ENCODE results near the gene CCDC154.
"Not testable (repeated sequence)": the region's sequence is repeated elsewhere in the genome, so short reads cannot be mapped to it uniquely, and the experiment has no call there.

CCDC154 gene

DNA sequence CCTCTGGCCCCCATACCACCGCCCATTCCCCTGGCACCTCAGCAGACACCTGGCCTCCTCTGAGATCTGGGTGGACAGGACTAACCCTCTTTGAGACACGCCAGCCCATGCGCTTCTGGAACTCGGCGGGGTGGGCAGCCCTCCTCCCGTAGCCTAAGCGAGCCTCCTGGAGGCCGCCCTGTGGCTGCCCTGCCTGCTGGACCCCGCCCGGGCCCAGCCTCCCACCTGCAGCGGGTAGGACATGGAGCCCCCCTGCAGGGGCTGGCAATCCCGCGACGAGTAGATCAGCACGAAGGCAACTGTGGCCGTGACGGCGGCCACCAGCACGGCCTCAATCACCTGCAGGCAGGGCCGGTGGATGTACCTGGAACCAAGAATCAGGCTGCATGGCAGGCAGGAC lies 8.2 kb upstream of the CCDC154 start:
- no peak for DNase-seq

- DNase-seq, result no peak
These were observed 7.5 kb upstream of the CCDC154 start for GRCh38 chr16:1451702-1452392.

DNA sequence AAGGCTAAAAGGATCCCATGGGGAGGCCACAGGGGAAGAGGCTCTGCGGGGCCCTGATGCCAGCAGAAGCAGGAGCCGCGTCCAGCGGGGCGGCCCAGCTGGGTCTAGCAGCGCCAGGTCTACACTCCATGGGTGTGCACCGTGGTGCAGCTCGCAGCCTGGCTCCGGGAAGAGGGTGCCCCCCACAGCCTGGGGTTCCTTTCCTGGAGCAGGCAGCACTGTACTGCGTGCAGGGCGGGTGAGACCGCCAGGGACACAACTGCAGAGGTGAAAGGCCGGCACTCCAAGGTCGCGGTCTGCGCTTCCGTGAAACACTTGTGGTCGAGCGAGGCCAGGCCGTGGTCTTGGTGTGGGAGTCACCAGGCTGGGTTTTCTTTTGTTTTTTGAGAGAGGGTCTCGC lies 6.5 kb upstream of the CCDC154 start:
- DNase-seq, result no peak

DNA sequence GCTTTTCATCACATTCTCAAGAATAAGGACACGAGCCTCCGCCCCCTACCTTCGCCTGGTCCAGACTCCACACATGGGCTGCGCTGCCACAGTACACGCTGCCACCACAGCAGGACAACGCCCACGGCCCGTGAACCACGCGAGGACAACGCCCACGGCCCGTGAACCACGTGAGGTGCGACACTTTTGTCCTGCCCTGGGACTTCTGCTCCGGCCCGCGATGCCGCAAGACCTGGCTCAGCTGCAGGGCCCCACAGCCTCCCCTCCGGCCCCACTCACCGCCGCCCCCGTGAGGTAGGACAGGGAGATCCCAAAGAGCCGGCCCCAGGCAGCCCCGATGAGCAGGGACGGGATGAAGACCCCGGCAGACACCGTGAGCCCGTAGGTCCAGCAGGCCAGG lies 5.9 kb upstream of the CCDC154 start:
- no peak for DNase-seq

DNA sequence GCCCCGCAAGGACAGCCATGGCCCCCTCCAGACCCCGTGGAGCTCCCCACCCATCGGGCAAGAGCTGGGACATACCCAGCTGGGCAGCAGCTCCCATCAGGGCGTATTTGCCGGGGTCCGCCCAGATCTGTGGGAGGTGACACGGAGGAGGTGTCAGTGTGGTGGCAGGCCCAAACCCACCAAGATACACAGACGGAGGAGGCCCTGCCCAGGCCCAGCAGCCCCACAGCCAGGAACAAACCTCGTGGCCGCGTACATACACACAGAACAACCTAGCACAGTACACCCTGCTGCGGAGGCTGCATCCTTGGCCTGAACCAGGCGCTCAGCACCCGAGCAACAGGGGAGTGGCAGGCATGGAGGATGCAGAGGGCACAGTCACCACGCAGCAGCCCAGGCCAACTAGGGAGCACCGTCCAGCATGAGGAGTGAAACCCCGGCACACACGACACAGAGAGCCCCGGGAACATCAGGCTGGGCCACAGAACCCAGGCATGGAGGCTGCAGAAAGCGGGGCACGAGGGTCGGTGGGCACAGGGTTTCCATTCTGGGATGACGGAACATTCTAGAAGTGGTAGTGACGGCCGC lies 4.9 kb upstream of the CCDC154 start:
- no peak for DNase-seq

DNA sequence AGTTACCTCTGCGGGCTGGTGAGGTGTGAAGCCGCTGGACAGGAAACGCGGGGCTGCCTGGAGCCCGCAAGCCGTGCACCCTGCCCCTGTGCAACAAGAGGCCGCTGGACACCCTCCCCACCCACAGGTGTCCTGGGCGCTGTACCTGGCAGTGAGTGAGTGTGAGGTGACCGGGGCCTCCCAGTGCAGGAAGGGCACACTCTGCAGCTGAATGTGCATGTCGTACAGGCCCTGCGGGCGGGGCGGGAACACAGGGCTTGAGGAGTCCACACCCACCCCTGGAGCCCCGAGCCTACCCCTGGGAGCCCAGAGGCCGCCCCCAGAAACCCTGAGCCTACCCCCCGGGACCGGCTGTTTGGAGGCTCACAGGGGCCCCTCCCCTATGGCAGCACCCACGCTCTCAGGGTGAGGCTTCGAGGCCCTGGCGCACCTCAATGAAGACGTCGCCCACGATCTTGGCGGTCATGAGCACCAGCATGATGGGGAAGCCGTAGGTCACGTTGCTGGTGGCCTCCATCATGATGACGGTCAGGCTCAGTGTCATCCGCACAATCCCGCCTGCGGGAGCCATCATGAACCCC lies 4.3 kb upstream of the CCDC154 start:
- DNase-seq, result no peak

GRCh38 chr16:1447965-1448364 lies 3.6 kb upstream of the CCDC154 start:
- no peak for DNase-seq

DNA sequence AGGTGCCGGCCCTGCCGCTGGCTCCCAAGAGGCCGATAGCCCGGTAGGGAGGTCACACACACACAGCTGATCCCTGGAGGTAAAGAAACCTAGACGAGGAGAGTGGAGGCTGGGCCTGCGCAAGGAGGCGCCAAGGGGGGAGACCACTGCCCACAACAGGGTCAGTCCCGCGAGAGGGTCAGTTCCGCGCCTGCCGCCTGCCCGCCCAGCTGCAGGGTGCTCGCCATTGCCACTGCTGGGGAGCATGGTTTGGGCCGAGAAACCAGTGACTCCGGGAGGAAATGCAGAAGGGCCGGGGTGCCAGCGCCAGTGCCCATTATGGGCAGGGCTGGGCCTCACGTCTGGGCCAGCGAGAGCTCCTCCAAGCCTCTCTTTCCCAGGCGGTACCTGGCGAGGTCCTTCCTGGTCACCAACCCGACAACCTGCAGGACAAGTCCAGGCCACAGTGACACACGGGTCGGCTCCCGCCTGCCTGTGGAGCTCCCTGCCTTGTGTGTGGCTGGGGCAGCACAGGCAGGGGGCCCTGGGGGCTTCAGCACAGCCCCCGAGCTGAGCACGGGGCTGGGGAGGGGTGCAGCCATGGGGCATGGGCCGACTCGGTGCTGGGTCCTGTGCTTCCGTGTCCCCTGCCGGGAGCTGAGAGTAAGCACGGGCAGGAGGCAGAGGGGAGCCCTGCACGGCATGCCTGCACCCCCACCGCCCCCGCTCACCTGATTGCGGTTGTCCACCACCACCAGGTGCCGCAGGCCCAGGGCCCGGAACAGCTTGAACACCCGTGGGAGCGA lies 2.1 kb upstream of the CCDC154 start:
- DNase-seq, result no peak

DNA sequence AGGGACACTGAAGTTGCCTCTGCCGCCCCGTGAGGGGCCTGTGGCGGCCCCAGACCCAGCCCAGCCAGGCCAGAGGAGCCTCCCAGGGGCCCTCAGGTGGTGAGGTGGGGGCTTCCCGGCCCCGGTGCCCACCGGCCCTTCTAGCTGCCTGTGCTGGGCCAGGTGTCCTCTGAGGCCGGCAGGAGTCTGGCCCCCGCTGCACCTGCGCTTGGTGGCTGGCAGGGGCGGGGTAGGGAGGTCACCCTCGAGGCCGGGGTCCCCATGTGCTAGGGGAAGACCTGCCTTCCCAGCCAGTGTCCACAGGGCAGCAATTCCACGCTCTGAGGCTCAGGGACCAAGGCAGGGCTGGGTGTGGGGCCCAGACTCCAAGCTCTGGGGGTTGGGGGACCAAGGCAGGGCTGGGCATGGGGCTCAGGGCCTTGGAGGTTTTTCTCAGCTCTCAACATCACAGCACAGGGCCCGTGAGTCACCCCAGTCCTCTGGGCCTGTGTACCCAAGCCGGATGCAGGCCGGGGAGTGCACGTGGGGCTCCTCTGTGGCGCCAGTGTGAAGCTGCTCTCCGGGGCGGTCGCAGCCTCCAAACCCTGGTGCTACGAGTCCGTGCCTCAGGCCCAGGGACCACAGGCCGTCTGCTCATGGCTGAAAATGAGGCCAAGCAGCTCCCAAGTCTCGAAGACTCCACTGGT lies 1.3 kb upstream of the CCDC154 start:
- no peak for DNase-seq

DNA sequence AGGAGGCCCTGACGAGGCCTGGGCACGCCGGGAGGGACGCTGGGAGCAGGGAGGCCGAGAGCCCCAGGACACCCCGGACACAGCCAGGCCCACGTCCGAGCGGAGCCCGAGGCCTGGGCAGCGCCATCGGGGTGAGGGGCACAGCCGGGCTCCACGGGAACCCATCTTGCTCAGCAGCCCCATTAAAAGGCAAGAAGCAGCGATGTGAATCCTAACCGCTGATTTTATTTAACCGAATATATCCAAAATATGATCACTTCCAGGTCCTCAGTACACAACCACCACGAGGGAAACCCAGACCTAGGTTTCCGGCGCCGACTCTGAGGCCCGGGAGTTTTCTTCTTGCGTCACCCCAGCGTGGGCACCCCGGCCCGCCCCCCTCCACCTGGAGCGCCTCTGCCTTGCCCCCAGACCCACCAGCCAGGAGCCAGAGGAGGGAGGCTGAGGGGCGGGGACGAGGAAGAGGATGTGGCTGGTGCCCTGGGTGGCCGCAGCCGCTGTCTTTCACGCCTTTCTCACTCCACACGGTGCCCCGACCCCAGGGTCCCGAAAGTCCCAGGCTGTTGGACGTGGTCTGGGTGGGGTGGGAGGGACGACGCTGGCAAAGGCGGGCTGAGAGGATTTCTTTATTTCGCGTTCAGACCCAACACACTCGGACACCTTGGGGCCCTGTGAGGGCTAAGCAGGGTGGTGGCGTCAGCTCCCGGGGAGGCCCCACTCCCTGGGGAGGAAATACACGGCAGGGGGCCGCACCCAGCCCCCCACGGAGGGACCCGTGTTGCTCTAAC lies 568 bp upstream of the CCDC154 start:
- DNase-seq, result no peak

GRCh38 chr16:1443403-1443973 lies 868 bp downstream of the CCDC154 start:
- no peak for DNase-seq

DNA sequence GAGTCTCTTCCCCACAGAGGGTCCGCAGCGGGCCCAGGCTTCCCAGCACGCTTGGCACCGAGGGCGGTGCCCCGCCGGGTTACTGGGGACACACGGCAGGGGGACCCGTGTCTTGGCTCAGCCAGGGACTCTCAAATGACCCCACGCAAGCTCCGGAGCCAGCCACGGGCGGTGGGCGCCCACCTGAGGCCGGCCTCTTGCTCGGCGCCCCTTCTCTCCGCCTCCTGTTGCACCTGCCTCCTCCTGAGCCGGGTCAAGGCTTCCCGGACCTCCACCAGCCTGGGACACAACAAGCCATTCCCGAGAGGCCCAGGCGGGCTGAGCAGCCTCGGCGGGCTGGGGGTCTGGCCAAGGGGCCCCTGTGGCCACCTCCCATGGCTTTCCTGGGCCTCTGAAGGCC lies 1.7 kb downstream of the CCDC154 start:
- DNase-seq, result no peak

GRCh38 chr16:1441391-1441829 lies 2.9 kb downstream of the CCDC154 start:
- DNase-seq, result no peak

GRCh38 chr16:1439699-1440074 lies 4.7 kb downstream of the CCDC154 start:
- not testable (repeated sequence) for DNase-seq

DNA sequence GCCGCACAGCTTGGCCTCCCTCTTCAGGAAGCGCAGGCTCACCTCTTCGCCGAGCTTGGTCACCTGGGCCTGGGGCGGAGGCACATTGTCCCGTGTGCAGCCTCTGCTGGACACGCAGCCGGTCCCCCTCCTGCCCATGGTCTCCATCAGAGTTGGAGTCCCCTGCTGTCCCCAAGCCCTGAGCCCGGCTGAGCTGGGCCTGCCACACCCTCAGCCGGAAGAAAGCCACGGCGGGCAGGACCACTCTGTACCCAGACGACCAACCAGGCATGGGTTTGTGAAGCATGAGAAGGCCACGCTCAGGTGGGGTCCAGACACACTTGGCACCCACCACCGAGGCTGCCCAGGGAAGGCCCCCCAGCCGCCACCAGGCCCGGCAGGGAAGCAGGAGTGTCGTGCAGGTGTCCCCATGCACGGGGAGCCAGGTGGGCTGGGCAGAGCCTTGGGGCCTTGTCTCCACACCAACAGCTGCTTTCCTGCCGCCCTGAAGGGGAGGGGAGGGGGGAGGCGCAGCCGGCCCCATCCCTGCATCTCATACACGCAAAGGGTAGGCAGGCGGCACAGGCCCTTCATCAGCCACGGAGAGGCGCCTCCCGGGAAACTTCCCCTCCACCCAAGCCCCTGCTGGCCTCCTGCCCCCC lies 5.2 kb downstream of the CCDC154 start:
- no peak for DNase-seq

DNA sequence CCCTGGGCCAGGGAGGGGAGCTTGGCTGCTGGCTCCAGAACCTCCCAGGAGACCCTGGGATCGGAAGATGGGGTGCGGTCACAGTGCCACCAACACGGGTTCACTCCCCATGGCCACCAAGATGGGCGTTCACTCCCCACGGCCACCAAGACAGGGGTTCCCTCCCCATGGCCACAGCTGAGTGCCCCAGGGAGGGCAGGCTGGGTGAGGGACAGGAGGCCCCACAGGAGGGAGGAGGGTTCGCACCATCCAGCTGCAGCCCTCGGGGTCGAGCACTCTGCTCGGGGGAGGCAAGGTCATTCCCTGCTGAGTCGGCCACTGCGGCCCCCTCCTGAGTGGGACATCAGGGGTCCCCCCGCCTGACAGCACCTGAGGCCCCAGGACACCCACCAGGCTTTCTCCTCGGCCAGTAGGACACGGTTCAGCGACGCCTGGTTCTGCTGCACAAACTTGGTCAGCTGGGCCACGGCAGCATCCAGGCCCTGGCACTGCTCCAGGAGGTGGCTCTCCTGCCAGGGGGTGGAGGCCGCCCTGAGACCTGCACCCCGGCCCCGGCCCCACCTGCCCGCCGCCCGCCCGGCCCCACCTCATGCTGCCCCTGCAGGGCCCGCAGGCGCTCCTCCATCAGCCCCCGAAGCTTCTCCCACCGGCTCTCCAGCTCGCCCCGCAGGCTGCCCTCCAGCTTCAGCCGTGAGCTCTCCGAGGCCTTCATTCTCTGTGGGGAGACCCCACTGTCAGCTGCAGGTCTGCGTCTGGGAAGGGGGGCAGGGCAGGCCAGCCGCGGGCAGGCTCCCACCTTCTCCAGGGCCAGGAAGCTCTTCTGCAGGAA lies 5.9 kb downstream of the CCDC154 start:
- DNase-seq, result no peak

DNA sequence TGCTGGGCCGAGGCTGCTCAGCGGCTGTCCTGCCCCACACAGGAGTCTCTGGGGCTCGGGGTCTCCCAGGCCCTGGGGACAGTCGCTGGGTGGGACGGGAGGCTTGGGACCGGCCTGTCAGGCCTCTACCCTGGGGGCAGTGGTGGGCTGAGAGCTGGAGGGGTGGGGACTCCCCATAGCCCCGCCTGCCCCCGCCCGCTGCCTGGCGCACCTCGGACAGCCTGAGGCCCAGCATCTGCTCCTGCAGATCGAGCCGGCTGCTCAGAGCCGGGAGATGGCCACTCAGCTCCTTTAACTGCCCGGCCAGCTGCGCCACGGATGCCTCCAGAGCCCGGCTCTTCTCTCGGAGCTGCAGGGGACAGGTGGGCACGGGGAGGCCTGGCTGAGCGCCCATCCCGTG lies 6.8 kb downstream of the CCDC154 start:
- DNase-seq, result no peak

DNA sequence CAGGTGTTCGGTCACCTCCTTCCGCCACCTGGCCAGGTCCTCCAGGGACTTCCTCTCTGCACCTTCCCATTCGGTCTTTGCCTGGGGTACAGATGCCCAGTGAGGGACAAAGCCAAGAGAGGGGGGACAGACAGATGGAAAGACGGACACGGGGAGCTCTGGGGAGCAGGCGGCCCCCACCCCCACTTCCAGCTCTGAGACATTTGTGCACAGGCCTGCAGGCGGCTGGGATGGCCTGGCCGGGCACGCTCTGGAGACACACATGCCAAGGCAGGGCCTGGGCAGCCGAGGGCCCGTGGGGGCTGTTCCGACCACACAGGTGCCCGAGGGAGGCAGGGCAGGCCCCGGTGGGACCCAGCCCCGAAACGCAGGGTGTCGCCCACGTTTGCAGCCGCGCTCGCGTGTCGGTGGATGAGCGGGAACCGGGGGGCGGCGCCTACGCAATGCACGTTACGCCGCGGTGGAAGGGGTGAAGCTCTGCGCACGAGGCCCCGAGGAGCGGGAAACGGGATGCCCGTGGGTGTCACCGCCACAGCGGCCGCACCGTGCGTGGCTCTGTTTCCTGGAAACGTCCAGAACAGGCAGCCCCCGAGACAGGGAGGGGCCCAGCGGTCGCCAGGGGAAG lies 7.5 kb downstream of the CCDC154 start:
- DNase-seq, result no peak

DNA sequence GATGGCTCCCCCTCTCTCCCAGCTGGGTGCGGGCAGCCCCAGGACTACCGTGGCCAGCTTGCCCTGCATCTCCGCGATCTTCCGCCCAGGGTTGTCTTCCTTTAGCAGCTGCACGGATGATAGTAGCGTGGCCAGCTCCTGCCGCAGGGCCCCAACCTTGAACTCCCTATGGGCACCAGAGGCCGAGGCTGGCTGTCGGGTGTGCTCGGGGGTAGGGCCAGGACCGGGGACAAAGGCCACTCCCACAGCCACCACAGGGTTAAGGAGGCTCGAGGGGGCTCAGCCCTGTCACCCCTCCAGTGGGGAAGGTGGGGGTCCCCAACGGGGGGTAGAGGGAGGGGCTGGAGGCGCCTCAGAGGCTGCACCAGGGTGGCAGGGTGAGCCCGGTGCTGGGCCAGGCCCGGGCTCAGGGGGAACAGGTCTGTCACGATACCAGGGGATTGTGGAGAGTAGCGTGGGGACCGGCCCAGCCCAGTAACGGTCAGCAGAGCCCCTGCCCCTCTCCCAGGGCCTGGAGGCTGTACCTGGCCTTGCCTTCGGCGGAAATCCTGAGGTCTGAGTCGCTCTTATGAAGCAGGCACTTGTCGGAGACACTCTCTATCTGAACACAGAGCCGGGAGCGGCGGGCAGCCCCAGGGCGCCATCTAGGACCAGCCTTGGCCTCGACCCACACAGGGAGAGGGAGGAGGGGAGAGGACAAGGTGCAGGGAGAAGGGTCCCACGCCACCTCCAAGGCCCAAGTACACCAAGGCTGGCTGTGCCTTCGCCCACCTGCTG lies 8.2 kb downstream of the CCDC154 start:
- DNase-seq, result no peak

Data from activated CD4-positive, alpha-beta T cell treated with anti-CD3 and anti-CD28 coated beads for 4 hours (primary cell).